HepG2 (cell line): Measurements from ENCODE around the gene NUP93. TPM values are rescaled to one million over a fixed set of nuclear protein-coding genes. Genes with fewer than 3 reads are reported as not detected.

Source experiments
- ATAC-seq: fragments of 200-7000 bp; cut with Tn5 transposase; 3 replicates; pipeline ENCODE4 v1.9.1; 2020; ENCODE audit warnings: mild to moderate bottlenecking, moderate library complexity
- BruUV-seq: library from RNA; stranded (reverse); fragments of 400-500 nt; replicated peaks from 2 replicates; lab custom pipeline; 2021; lab: Mats Ljungman, UMichigan
- CTCF ChIA-PET: fragments of 300-600 bp; formaldehyde crosslinking; extraction: SDS; loops from one replicate; lab custom pipeline; 2021; ENCODE audit warnings: low total read pairs, inconsistent platforms, low intra/inter-chr PET ratio; lab: Yijun Ruan, JAX
- POLR2A ChIA-PET: fragments of 350-600 bp; sonication (Branson Sonifier 250); formaldehyde crosslinking; loops from one replicate; lab custom pipeline; 2020; ENCODE audit warnings: antibody characterized with exemption, inconsistent platforms; lab: Yijun Ruan, JAX
- DNase-seq: peaks from one replicate; pipeline ENCODE4 v3.0.0-alpha.2; 2015; ENCODE audit warnings: low spot score
- FAIRE-seq: peaks from 3 replicates; lab custom pipeline; 2011; peaks lifted over from hg19 to GRCh38; lab: Jason Lieb, UNC
- H2AFZ ChIP-seq: one replicate; pipeline ENCODE4 v1.6.1; 2011; ENCODE audit warnings: low read length, inconsistent platforms
- H3K27ac ChIP-seq: fragments of 300-600 bp; 3 replicates; pipeline ENCODE4 v1.8.0; 2011; ENCODE audit warnings: mixed run types, mild to moderate bottlenecking, mixed read lengths, low read length, inconsistent platforms; ENCODE audit not compliant: insufficient read depth; ENCODE audit errors: extremely low read length
- H3K27me3 ChIP-seq, 2 experiments: fragments of 200-600 bp in 1 of 2; 2 replicates in 1 of 2; 3 replicates in 1 of 2; pipeline versions ENCODE4 v1.6.0 to v1.8.0; 2011; ENCODE audit warnings: low read length in 2 of 2, mild to moderate bottlenecking in 2 of 2, moderate library complexity in 2 of 2, inconsistent platforms in 1 of 2; ENCODE audit not compliant: insufficient read depth in 2 of 2, control insufficient read depth in 1 of 2
- H3K36me3 ChIP-seq, 2 experiments: fragments of 200-600 bp in 1 of 2; replicated peaks in 1 of 2; 2 replicates in 1 of 2; 3 replicates in 1 of 2; pipeline versions ENCODE4 v1.5.1 to v1.8.0; 2011; ENCODE audit warnings: low read length in 2 of 2, inconsistent platforms in 1 of 2; ENCODE audit not compliant: insufficient read depth in 2 of 2, control insufficient read depth in 1 of 2
- H3K4me1 ChIP-seq: 2 replicates; pipeline ENCODE4 v1.5.1; 2012; ENCODE audit warnings: low read length, inconsistent platforms; ENCODE audit not compliant: insufficient read depth
- H3K4me2 ChIP-seq: 2 replicates; pipeline ENCODE4 v1.6.0; 2011; ENCODE audit warnings: low read depth, low read length, inconsistent platforms
- H3K4me3 ChIP-seq, 3 experiments: fragments of 200-600 bp in 1 of 3; sonication (generic), shearing (Covaris generic) in 1 of 3; replicated peaks in 1 of 3; 2 replicates each; pipeline ENCODE4 v1.5.1; 2011 to 2016; ENCODE audit warnings: low read length in 3 of 3, inconsistent platforms in 2 of 3, low read depth in 2 of 3, mild to moderate bottlenecking in 2 of 3, control low read depth in 1 of 3, mixed read lengths in 1 of 3; ENCODE audit not compliant: insufficient read depth in 1 of 3
- H3K79me2 ChIP-seq: one replicate; pipeline ENCODE4 v1.6.1; 2011; ENCODE audit warnings: low read length, inconsistent platforms; ENCODE audit not compliant: insufficient read depth
- H3K9ac ChIP-seq: 2 replicates; pipeline ENCODE4 v1.6.0; 2011; ENCODE audit warnings: mild to moderate bottlenecking, low read depth, low read length, inconsistent platforms; ENCODE audit not compliant: insufficient read depth
- H3K9me3 ChIP-seq: 2 replicates; pipeline ENCODE4 v1.5.1; 2012; ENCODE audit warnings: mild to moderate bottlenecking, low read length
- H4K20me1 ChIP-seq: 2 replicates; pipeline ENCODE4 v1.6.0; 2011; ENCODE audit warnings: inconsistent platforms, mild to moderate bottlenecking, low read length, moderate library complexity; ENCODE audit not compliant: insufficient read depth
- BCL6 ChIP-seq: IDR thresholded peaks from 2 replicates; pipeline ENCODE4 v1.6.1; 2016; ENCODE audit warnings: missing genetic modification reagents, missing compliant biosample characterization
- CENPX ChIP-seq: sonication (generic); formaldehyde crosslinking; IDR thresholded peaks from 2 replicates; pipeline ENCODE4 v1.9.0; 2021; ENCODE audit warnings: mild to moderate bottlenecking, missing genetic modification reagents, moderate library complexity
- EED ChIP-seq: sonication (generic); formaldehyde crosslinking; IDR thresholded peaks from 2 replicates; pipeline ENCODE4 v1.5.0; 2020; ENCODE audit warnings: mild to moderate bottlenecking, missing genetic modification reagents
- GATAD1 ChIP-seq: IDR thresholded peaks from 2 replicates; pipeline ENCODE4 v1.6.1; 2016; ENCODE audit warnings: missing genetic modification reagents, missing compliant biosample characterization
- GMEB2 ChIP-seq: IDR thresholded peaks from 2 replicates; pipeline ENCODE4 v1.6.1; 2016; ENCODE audit warnings: missing biosample characterization, missing genetic modification reagents, low read depth
- MTA1 ChIP-seq: sonication (generic); formaldehyde crosslinking; IDR thresholded peaks from 2 replicates; pipeline ENCODE4 v1.4.0; 2020; ENCODE audit warnings: missing genetic modification reagents, mild to moderate bottlenecking, borderline replicate concordance
- NONO ChIP-seq, 2 experiments: fragments of 450-650 bp in 1 of 2; sonication (generic) in 1 of 2; formaldehyde crosslinking in 1 of 2; IDR thresholded peaks in 1 of 2; conservative IDR thresholded peaks in 1 of 2; 2 replicates each; pipeline versions ENCODE4 v1.6.1 to v1.8.0; 2017 to 2022; ENCODE audit warnings: mild to moderate bottlenecking in 1 of 2, missing genetic modification reagents in 1 of 2, moderate library complexity in 1 of 2
- ONECUT2 ChIP-seq: sonication (generic); formaldehyde crosslinking; IDR thresholded peaks from 2 replicates; pipeline ENCODE4 v1.4.0; 2020; ENCODE audit warnings: missing genetic modification reagents
- PRDM4 ChIP-seq: sonication (generic); formaldehyde crosslinking; IDR thresholded peaks from 2 replicates; pipeline ENCODE4 v1.9.0; 2021; ENCODE audit warnings: missing genetic modification reagents, borderline replicate concordance
- SP2 ChIP-seq: sonication (generic); formaldehyde crosslinking; IDR thresholded peaks from 2 replicates; pipeline ENCODE4 v1.5.1; 2020; ENCODE audit warnings: mild to moderate bottlenecking, missing genetic modification reagents
- TEAD2 ChIP-seq: sonication (generic); formaldehyde crosslinking; IDR thresholded peaks from 2 replicates; pipeline ENCODE4 v1.9.0; 2021; ENCODE audit warnings: missing genetic modification reagents
- TRAFD1 ChIP-seq: sonication (generic); formaldehyde crosslinking; IDR thresholded peaks from 2 replicates; pipeline ENCODE4 v1.5.1; 2020; ENCODE audit warnings: missing genetic modification reagents, mild to moderate bottlenecking, borderline replicate concordance
- ZNF121 ChIP-seq: sonication (generic); formaldehyde crosslinking; IDR thresholded peaks from 2 replicates; pipeline ENCODE4 v1.5.0; 2020; ENCODE audit warnings: mild to moderate bottlenecking, missing genetic modification reagents
- ZNF296 ChIP-seq: sonication (generic); formaldehyde crosslinking; conservative IDR thresholded peaks from 2 replicates; pipeline ENCODE4 v1.5.0; 2020; ENCODE audit warnings: mild to moderate bottlenecking, missing genetic modification reagents
- ZNF652 ChIP-seq: IDR thresholded peaks from 2 replicates; pipeline ENCODE4 v1.6.1; 2016; ENCODE audit warnings: low read depth, borderline replicate concordance
- ZNF784 ChIP-seq: sonication (generic); formaldehyde crosslinking; IDR thresholded peaks from 2 replicates; pipeline ENCODE4 v1.5.1; 2020; ENCODE audit warnings: missing genetic modification reagents, mild to moderate bottlenecking, borderline replicate concordance
- WGBS: methylation state at CpG from one replicate; pipeline ENCODE4 v1.1.6; 2017; ENCODE audit warnings: low lambda C conversion rate; 5-methylcytosine and 5-hydroxymethylcytosine counted together
- in situ Hi-C: cut with HindIII; loops from 2 replicates; pipeline ENCODE4 v1.10.0; 2017; ENCODE audit warnings: low pct_unique_long_range_greater_than_20kb; ENCODE audit not compliant: extremely low pct_ligation_motif_present
- intact Hi-C: fragments of 100-400 bp; cut with micrococcal nuclease; formaldehyde crosslinking; loops from one replicate; pipeline ENCODE4 v1.10.0; 2022; ENCODE audit not compliant: unreplicated experiment
- polyA plus RNA-seq, 8 experiments: library from polyadenylated mRNA; depleted of rRNA in 3 of 8; stranded (reverse) in 7 of 8; unstranded in 1 of 8; fragments of >200 nt; fragmentation: Illumina TruSeq in 4 of 8; extraction: Trizol in 4 of 8; gene quantifications; 2 replicates each; pipeline versions ENCODE4 v1.2.1 to v1.2.3, GENCODE V29; 2011 to 2016; ENCODE audit warnings: low read depth in 4 of 8, missing spikeins in 1 of 8, mixed read lengths in 1 of 8; ENCODE audit not compliant: insufficient read depth in 1 of 8
- total RNA-seq, 5 experiments: library from RNA; depleted of rRNA; stranded (reverse); fragments of >200 nt; fragmentation: Illumina TruSeq; extraction: Trizol; gene quantifications; 2 replicates each; pipeline ENCODE4 v1.2.3, GENCODE V29; 2016; ENCODE audit warnings: low read depth in 1 of 5

Gene NUP93
- total and polyA plus RNA-seq, 2 of the 13 experiments (the other 11 are each of a cell fraction or from before 2014, with no cell fraction given), result 58.5 to 140 TPM

GRCh38 chr16:56773532-56773931 lies 43.6 kb downstream of the NUP93 start:
- H3K4me2 ChIP-seq, result no peak overlapping the region
- ATAC-seq (no peak), FAIRE-seq (no peak), DNase-seq (no peak)
- in situ Hi-C loops (no loop called here), intact Hi-C loops (no loop called here)
- ChIA-PET CTCF (no interaction called here), POLR2A (no interaction called here)
- H2AFZ ChIP-seq, result no peak overlapping the region
- no peaks in the 10 kb centered on the region for H3K4me1 ChIP-seq
- BruUV-seq, result no TSS peak
- no peaks in the 10 kb centered on the region for H4K20me1 ChIP-seq
- H3K9ac ChIP-seq, result no peak overlapping the region
- no peak overlapping the region for H3K27ac ChIP-seq
- no peaks in the 10 kb centered on the region for H3K79me2 ChIP-seq
- 99% methylated on average over 3 of the region's 3 CpGs for WGBS
- H3K27me3 ChIP-seq, result no peaks in the 10 kb centered on the region
- no peaks in the 10 kb centered on the region for H3K9me3 ChIP-seq
- H3K4me3 ChIP-seq, result no peak overlapping the region
- TF ChIP-seq ZNF784 (CRISPR knock-in tag) (no peak), BCL6 (CRISPR knock-in tag) (no peak), GMEB2 (CRISPR knock-in tag) (no peak), MTA1 (CRISPR knock-in tag) (no peak), CENPX (no peak), ZNF121 (CRISPR knock-in tag) (no peak), TRAFD1 (CRISPR knock-in tag) (no peak), NONO (IDR thresholded peaks at IDR 0.05) (no peak), NONO (CRISPR knock-in tag; conservative IDR thresholded peaks at IDR 0.05) (no peak), ZNF296 (CRISPR knock-in tag) (no peak), GATAD1 (CRISPR knock-in tag) (no peak), TEAD2 (no peak), SP2 (CRISPR knock-in tag) (no peak), PRDM4 (CRISPR knock-in tag) (no peak), ZNF652 (CRISPR knock-in tag) (no peak), ONECUT2 (CRISPR knock-in tag) (no peak), EED (no peak)
- H3K36me3 ChIP-seq, result no peaks in the 10 kb centered on the region
